Measurements from ENCODE around the gene MCTP1.

MCTP1 gene

DNA sequence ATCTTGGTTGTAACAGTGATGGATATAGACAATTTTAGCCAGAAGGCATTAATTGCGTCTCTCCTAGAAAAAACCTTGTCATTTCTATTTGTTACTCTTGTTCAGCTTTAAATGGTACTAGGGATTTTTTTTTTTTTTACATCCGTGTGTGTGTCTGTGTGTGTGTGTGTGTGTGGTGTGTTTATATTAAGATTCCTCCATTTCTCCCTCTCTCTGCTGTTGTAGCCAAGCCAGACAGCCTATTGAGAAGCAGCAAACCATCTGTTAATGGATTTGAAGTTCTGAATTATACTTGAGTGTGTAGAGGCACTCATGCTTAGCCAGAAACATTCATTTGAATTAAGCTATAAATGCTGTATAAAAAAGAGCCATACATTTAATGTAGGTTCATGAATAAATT is 594.1 kb downstream of the MCTP1 start:
- DNase-seq = no peak

DNA sequence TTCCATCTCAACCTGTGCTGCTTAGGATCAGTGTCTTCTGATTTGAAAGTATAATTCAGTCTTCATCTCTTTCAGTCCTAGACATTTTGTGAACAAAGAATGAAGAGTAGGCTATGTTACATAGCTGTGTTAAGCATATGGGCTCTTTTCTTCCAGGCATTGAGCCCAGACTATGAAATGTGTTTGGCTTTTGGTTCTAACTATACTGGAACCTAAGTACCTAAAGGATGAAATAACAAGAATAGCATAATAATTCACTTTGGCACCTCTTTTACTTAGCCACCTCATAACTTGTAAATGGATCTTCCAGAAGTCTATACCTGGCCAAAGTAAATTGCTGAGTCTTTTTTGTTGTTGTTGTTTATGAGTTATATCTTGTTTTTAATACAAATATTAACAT is 595.0 kb downstream of the MCTP1 start:
- DNase-seq = no peak

DNA sequence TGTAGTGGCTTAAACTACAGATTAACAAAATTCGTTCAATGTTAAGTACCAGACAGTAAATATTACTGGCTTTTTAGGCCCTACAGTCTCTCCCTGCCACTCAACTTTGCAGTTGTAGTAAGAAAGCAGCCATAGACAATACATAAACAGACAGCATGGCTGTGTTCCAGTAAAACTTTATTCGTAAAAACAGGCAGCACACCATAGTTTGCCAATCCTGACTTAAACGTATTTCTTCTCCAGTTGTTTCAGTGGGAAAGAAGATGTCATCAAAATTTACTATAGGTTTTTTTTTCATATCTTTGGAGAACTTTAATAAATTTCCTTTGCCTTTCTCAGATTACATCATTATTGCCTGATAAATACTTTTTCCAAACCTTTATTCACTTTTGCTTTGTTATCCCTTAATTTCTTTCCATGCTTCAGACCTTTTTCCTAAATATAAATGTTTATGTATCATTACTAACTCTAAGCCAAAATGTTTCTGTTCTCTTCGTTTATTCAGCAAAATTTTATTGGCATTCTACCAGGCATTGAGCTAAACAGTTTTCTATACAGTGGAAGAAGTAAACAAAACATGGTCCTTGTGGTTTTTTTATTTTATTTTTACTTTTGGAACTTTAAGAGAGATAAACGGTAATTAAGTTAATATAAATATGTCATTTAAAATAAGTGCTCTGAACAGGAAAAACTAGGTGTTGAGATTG is 601.9 kb downstream of the MCTP1 start:
- DNase-seq = no peak

DNA sequence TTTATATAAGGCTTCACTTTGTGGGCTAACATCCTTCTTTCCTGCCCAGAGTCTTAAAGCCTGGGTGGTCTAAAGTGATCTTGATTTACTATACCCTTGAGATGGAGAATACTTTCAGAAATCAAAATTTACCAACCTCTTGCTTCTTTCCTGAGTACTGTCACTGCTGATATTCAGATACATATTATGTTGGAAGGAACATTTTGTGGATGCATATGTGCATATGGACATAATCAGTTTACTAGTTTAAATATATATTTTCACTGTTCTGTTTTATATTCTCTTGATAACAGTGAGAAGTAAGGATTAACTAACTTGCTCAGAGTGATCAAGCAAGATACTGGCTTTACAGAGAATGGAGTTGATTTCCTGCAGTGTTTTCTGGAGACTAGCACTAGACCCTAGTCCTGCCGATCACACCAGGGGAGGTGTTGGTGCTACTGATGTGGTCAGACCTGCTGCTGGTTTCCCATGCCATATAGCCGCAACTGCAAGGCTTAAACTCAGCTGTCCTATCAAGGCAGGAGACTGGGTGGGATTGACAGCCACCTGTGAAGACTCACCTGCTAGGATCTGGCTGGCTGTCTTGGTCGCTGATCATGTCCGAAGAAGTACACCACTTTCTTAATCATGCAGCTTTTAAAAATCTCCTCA is 608.8 kb downstream of the MCTP1 start:
- DNase-seq = no peak

DNA sequence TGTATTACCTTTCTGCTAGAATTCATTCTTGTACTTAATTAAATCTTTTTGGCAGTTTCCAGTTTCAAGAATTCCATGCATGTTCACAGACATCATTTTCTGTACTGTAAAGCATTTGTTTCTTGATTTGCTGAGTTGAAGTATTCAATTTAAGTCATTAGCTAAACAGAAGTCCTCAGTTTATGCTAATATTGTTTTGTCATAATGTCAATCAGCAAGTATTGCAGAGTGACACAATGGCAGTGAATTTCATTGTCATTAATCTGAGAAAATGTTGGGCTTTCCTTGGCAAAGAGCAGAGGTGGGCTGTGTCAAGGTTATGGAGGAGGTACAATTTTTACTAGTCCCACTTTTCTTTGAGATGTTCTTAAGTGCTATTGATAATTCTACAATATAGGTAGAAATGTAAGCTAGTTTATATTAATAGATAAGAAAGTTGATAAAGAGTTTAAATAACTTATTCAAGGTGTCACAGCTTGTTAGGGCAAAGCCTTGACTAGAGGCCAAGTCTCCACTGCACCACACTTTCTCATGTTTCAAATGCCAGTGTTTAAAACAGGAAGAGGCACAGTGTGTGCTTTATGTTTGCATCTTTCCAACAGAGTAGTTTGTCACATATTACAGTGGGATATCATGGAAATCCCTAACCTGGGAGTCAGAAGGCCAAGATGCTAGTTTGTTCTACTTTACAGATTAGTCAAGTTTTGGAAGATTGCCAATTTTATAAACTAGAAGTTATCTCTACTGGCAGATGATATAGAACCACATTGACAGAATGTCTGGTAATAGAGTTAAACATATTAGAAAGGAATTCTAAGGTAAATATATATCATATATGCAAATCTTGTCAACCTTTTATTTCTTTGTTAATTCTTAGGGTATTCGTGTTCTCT is 610.2 kb downstream of the MCTP1 start:
- no peak for DNase-seq

DNA sequence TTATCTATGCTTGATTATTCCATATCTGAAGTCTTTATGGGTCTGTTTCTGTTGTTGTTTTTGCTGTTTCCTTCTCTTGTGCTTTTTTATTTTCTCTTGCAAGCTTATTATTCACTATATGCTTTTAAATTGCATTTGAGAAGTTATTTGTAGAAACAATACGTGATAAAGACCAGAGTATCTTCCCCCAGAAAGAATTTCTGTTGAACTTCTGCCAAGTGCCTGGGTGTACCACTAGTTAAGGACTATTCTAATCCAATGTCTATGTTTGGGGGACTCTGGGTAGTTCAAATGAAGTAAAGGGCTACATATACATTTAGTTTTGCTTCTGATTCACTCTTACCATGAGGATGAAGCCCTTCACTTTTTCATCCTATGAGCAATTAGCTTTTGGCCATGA is 612.1 kb downstream of the MCTP1 start:
- DNase-seq = no peak

DNA sequence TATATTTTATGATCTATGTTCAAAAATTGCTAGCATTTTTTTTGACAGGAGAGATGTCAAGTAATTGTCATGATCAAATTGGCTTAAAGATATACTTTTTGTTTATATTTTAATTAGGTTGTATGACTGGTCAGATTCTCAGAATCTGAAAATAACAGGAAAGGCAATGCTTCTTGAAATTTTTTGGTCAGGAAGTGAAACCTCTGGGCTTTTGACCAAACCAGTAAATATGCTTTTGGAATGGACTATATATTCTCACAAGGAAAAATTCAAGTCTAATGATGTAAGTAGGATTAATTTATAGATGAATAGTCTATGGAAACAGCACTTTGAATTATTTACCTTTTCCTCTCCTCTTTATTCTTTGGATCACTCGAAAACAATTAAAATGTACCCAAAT is 614.2 kb downstream of the MCTP1 start:
- DNase-seq = no peak

DNA sequence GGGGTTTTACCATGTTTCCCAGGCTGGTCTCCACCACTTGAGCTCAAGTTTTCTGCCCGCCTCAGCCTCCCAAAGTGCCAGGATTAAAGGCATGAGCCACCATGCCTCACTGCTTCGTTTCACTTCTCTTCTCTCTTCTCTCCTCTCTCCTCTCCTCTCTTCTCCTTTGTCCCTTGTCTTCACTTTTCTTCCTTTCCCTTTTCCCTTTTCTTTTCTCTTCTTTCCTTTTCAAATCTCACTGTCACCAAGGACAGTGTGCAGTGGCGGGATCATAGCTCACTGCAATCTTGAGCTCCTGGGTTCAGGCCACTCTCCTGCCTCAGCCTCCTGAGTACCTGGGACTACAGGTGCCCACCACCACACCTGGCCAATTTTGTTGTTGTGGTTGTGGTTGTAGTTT is 617.0 kb downstream of the MCTP1 start:
- DNase-seq = no peak

DNA sequence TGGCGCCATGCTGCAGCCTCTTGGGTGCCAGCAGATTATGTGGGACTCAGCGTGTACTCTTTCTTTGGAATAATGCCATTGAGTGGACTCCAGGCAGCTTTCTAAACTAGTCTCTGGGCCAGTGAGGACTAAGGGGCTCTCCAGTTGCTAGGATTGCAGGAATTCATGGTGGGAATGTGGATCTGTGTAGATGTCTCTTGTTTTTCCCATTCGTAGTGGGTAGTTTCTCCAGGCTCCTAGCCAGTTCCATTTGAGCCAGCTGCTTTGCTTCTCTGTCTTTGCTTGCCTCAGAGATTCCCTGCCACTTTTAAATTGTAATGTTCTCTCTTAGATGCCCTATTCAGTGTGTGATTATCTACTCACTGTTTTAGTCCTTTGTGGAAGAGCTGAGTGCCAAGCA is 623.8 kb downstream of the MCTP1 start:
- no peak for DNase-seq

DNA sequence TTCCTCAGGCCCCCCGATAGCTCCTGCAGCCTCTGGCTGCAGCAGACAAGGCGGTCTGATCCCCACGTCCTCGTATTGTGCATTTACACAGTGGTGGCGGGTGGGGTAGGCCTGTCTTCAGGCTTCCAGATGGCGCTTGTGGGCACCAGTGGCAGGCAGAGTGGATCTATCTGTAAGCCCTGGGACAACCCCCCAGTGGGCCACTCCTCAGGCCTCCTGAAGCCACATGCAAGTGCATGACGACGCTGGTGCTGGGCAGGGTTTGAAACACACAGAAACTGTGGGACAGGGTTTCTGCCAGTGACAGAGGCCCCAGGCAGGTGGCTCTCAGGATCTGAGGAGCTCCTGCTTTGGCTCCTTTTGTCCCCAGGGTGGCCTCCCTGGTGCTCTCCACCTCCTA is 624.4 kb downstream of the MCTP1 start:
- DNase-seq = no peak

DNA sequence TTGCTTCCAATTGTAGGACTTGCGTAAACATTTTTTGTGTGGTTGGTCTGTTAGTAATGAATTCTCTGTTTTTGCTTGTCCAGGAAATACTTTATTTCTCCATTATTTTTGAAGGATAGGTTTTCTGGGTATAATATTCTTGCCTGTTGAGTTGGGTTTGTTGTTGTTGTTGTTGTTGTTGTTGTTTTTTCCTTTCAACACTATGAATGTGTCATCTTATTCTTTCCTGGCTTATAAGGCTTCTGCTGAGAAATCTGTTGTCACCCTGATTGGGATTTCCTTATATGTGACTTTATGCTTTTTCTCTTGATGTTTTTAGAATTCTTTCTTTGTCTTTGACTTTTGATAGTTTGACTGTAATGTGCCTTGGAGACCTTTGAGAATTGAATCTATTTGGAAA is 626.6 kb downstream of the MCTP1 start:
- no peak for DNase-seq

All from effector CD4-positive, alpha-beta T cell (primary cell).